Neural cell (in vitro differentiated cells): ENCODE data around the gene EPHA8. TPM values are rescaled to one million over a fixed set of nuclear protein-coding genes. Genes with fewer than 3 reads are reported as not detected.

Source experiments
- H2AFZ ChIP-seq: fragments of 200-600, 300-800 bp; sonication (generic), shearing (Covaris generic); 2 replicates; pipeline ENCODE4 v1.6.0; 2014; ENCODE audit warnings: low read depth, mild to moderate bottlenecking, antibody characterized with exemption, low read length, moderate library complexity
- H3F3A ChIP-seq: fragments of 200-600 bp; shearing (Covaris generic); 2 replicates; pipeline ENCODE4 v1.6.1; 2016; ENCODE audit warnings: mild to moderate bottlenecking, moderate library complexity, mixed read lengths, antibody characterized with exemption, low read length; ENCODE audit not compliant: insufficient read depth, poor library complexity, severe bottlenecking
- H3K27ac ChIP-seq: fragments of 200-600, 300-800 bp; sonication (generic), shearing (Covaris generic); 2 replicates; pipeline ENCODE4 v1.5.1; 2014; ENCODE audit warnings: mild to moderate bottlenecking, low read length, moderate library complexity
- H3K27me3 ChIP-seq: fragments of 300-800, 200-600 bp; sonication (generic), shearing (Covaris generic); 2 replicates; pipeline ENCODE4 v1.6.0; 2014; ENCODE audit warnings: mild to moderate bottlenecking, low read depth, low read length, moderate library complexity; ENCODE audit not compliant: insufficient read depth
- H3K36me3 ChIP-seq: fragments of 300-800, 200-600 bp; sonication (generic), shearing (Covaris generic); 2 replicates; pipeline ENCODE4 v1.5.1; 2014; ENCODE audit warnings: mild to moderate bottlenecking, antibody characterized with exemption, low read length, moderate library complexity; ENCODE audit not compliant: insufficient read depth
- H3K4me2 ChIP-seq: fragments of 300-800, 200-600 bp; sonication (generic), shearing (Covaris generic); 2 replicates; pipeline ENCODE4 v1.6.0; 2014; ENCODE audit warnings: mild to moderate bottlenecking, low read length
- H3K4me3 ChIP-seq: fragments of 300-800, 200-600 bp; sonication (generic), shearing (Covaris generic); 2 replicates; pipeline ENCODE4 v1.5.1; 2014; ENCODE audit warnings: mild to moderate bottlenecking, low read length, moderate library complexity
- H3K79me2 ChIP-seq: fragments of 200-600 bp; shearing (Covaris generic); replicated peaks from 2 replicates; pipeline ENCODE4 v1.6.0; 2014; ENCODE audit warnings: mild to moderate bottlenecking, low read length, moderate library complexity; ENCODE audit not compliant: insufficient read depth
- H3K9ac ChIP-seq: fragments of 300-800, 200-600 bp; sonication (generic), shearing (Covaris generic); 2 replicates; pipeline ENCODE4 v1.6.1; 2016; ENCODE audit warnings: mild to moderate bottlenecking, low read length, mixed read lengths
- H3K9me2 ChIP-seq: fragments of 200-600 bp; shearing (Covaris generic); 2 replicates; pipeline ENCODE4 v1.6.1; 2016; ENCODE audit warnings: mild to moderate bottlenecking, low read length, mixed read lengths; ENCODE audit not compliant: insufficient read depth
- H3K9me3 ChIP-seq: fragments of 200-600, 300-800 bp; sonication (generic), shearing (Covaris generic); 2 replicates; pipeline ENCODE4 v1.6.1; 2016; ENCODE audit warnings: mild to moderate bottlenecking, mixed run types, low read length, moderate library complexity, mixed read lengths
- H4K20me1 ChIP-seq: fragments of 200-600 bp; shearing (Covaris generic); 2 replicates; pipeline ENCODE4 v1.6.1; 2016; ENCODE audit warnings: mild to moderate bottlenecking, mixed run types; ENCODE audit not compliant: insufficient read depth
- EP300 ChIP-seq: fragments of 450-650 bp; conservative IDR thresholded peaks from 2 replicates; pipeline ENCODE4 v1.6.1; 2014; ENCODE audit warnings: antibody characterized with exemption, mild to moderate bottlenecking, moderate library complexity; ENCODE audit not compliant: poor library complexity, severe bottlenecking
- EZH2 ChIP-seq: fragments of 200-600, 300-800 bp; shearing (Covaris generic), sonication (generic); IDR thresholded peaks from 2 replicates; pipeline ENCODE4 v1.6.1; 2014; ENCODE audit warnings: antibody characterized with exemption, low read length, borderline replicate concordance, mild to moderate bottlenecking; ENCODE audit not compliant: insufficient read depth, poor library complexity, severe bottlenecking
- MXI1 ChIP-seq: fragments of 450-650 bp; conservative IDR thresholded peaks from 2 replicates; pipeline ENCODE4 v1.6.1; 2014; ENCODE audit warnings: antibody characterized with exemption, mild to moderate bottlenecking; ENCODE audit not compliant: poor library complexity, severe bottlenecking
- POLR2AphosphoS5 ChIP-seq: IDR thresholded peaks from 2 replicates; pipeline ENCODE4 v1.6.1; 2012
- RAD21 ChIP-seq: fragments of 450-650 bp; conservative IDR thresholded peaks from 2 replicates; pipeline ENCODE4 v1.6.1; 2014; ENCODE audit warnings: antibody characterized with exemption, mild to moderate bottlenecking, moderate library complexity
- SMC3 ChIP-seq: fragments of 450-650 bp; conservative IDR thresholded peaks from 2 replicates; pipeline ENCODE4 v1.6.1; 2014; ENCODE audit warnings: antibody characterized with exemption, mild to moderate bottlenecking, moderate library complexity; ENCODE audit not compliant: poor library complexity
- TAF1 ChIP-seq: IDR thresholded peaks from 2 replicates; pipeline ENCODE4 v1.6.1; 2012; ENCODE audit warnings: low read depth
- polyA plus RNA-seq: library from polyadenylated mRNA; depleted of rRNA; stranded (reverse); fragments of >200 nt; gene quantifications from 2 replicates; pipeline ENCODE4 v1.2.3, GENCODE V29; 2014
- TF ChIP-seq, protein P1 (sequence below): fragments of 450-650 bp; IDR thresholded peaks from 2 replicates; pipeline ENCODE4 v1.5.1; 2014; ENCODE audit warnings: antibody characterized with exemption, mild to moderate bottlenecking, moderate library complexity; ENCODE audit not compliant: poor library complexity, severe bottlenecking
- TF ChIP-seq, protein P2 (sequence below): IDR thresholded peaks from 2 replicates; pipeline ENCODE4 v1.6.1; 2012; ENCODE audit warnings: borderline replicate concordance

Gene EPHA8
- polyA plus RNA-seq, 1 donor from 2014 or later, result 4.7 TPM

- no peak overlapping the region for H3K27ac ChIP-seq
- H3K9me3 ChIP-seq, result no peaks in the 10 kb centered on the region
- no peaks in the 10 kb centered on the region for H3K27me3 ChIP-seq
- H3K36me3 ChIP-seq, result no peaks in the 10 kb centered on the region
- H3K4me3 ChIP-seq, result no peak overlapping the region
- no peak overlapping the region for H2AFZ ChIP-seq
- H3K79me2 ChIP-seq, result no peaks in the 10 kb centered on the region
- H3F3A ChIP-seq, result no peaks in the 10 kb centered on the region
- H3K9me2 ChIP-seq, result no peaks in the 10 kb centered on the region
- TF ChIP-seq SMC3 (no peak), RAD21 (no peak), MXI1 (no peak), EP300 (no peak), TAF1 (no peak), EZH2 (no peak), POLR2AphosphoS5 (no peak)
- TF ChIP-seq, protein P1, sequence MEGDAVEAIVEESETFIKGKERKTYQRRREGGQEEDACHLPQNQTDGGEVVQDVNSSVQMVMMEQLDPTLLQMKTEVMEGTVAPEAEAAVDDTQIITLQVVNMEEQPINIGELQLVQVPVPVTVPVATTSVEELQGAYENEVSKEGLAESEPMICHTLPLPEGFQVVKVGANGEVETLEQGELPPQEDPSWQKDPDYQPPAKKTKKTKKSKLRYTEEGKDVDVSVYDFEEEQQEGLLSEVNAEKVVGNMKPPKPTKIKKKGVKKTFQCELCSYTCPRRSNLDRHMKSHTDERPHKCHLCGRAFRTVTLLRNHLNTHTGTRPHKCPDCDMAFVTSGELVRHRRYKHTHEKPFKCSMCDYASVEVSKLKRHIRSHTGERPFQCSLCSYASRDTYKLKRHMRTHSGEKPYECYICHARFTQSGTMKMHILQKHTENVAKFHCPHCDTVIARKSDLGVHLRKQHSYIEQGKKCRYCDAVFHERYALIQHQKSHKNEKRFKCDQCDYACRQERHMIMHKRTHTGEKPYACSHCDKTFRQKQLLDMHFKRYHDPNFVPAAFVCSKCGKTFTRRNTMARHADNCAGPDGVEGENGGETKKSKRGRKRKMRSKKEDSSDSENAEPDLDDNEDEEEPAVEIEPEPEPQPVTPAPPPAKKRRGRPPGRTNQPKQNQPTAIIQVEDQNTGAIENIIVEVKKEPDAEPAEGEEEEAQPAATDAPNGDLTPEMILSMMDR, result no peak
- TF ChIP-seq, protein P2, sequence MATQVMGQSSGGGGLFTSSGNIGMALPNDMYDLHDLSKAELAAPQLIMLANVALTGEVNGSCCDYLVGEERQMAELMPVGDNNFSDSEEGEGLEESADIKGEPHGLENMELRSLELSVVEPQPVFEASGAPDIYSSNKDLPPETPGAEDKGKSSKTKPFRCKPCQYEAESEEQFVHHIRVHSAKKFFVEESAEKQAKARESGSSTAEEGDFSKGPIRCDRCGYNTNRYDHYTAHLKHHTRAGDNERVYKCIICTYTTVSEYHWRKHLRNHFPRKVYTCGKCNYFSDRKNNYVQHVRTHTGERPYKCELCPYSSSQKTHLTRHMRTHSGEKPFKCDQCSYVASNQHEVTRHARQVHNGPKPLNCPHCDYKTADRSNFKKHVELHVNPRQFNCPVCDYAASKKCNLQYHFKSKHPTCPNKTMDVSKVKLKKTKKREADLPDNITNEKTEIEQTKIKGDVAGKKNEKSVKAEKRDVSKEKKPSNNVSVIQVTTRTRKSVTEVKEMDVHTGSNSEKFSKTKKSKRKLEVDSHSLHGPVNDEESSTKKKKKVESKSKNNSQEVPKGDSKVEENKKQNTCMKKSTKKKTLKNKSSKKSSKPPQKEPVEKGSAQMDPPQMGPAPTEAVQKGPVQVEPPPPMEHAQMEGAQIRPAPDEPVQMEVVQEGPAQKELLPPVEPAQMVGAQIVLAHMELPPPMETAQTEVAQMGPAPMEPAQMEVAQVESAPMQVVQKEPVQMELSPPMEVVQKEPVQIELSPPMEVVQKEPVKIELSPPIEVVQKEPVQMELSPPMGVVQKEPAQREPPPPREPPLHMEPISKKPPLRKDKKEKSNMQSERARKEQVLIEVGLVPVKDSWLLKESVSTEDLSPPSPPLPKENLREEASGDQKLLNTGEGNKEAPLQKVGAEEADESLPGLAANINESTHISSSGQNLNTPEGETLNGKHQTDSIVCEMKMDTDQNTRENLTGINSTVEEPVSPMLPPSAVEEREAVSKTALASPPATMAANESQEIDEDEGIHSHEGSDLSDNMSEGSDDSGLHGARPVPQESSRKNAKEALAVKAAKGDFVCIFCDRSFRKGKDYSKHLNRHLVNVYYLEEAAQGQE, result no peak
- H3K4me2 ChIP-seq, result no peak overlapping the region
- H4K20me1 ChIP-seq, result no peaks in the 10 kb centered on the region
- H3K9ac ChIP-seq, result no peak overlapping the region
These were observed 83.1 kb downstream of the EPHA8 start for GRCh38 chr1:22646384-22646783.

- Histone ChIP-seq H2AFZ (no peak overlapping the region), H3K27ac (no peak overlapping the region), H4K20me1 (no peaks in the 10 kb centered on the region), H3F3A (no peaks in the 10 kb centered on the region), H3K9me2 (no peaks in the 10 kb centered on the region), H3K9me3 (no peaks in the 10 kb centered on the region), H3K27me3 (no peaks in the 10 kb centered on the region), H3K9ac (no peak overlapping the region), H3K4me3 (no peak overlapping the region), H3K36me3 (no peaks in the 10 kb centered on the region), H3K79me2 (no peaks in the 10 kb centered on the region), H3K4me2 (no peak overlapping the region)
- TF ChIP-seq EZH2 (no peak), SMC3 (no peak), POLR2AphosphoS5 (no peak), RAD21 (no peak), TAF1 (no peak), MXI1 (no peak), EP300 (no peak)
- TF ChIP-seq, protein P2, result no peak
- TF ChIP-seq, protein P1, result no peak
These were observed 86.9 kb downstream of the EPHA8 start for GRCh38 chr1:22650089-22650693.
